HepG2 (cell line): ENCODE data around the gene GNMT. TPM values are rescaled to one million over a fixed set of nuclear protein-coding genes. Genes with fewer than 3 reads are reported as not detected.

ENCODE experiments used
- ATAC-seq: fragments of 200-7000 bp; cut with Tn5 transposase; 3 replicates; pipeline ENCODE4 v1.9.1; 2020; ENCODE audit warnings: mild to moderate bottlenecking, moderate library complexity
- BruUV-seq: library from RNA; stranded (reverse); fragments of 400-500 nt; replicated peaks from 2 replicates; lab custom pipeline; 2021; lab: Mats Ljungman, UMichigan
- CTCF ChIA-PET: fragments of 300-600 bp; formaldehyde crosslinking; extraction: SDS; loops from one replicate; lab custom pipeline; 2021; ENCODE audit warnings: low total read pairs, inconsistent platforms, low intra/inter-chr PET ratio; lab: Yijun Ruan, JAX
- POLR2A ChIA-PET: fragments of 350-600 bp; sonication (Branson Sonifier 250); formaldehyde crosslinking; loops from one replicate; lab custom pipeline; 2020; ENCODE audit warnings: antibody characterized with exemption, inconsistent platforms; lab: Yijun Ruan, JAX
- DNase-seq: peaks from one replicate; pipeline ENCODE4 v3.0.0-alpha.2; 2015; ENCODE audit warnings: low spot score
- FAIRE-seq: peaks from 3 replicates; lab custom pipeline; 2011; peaks lifted over from hg19 to GRCh38; lab: Jason Lieb, UNC
- H2AFZ ChIP-seq: one replicate; pipeline ENCODE4 v1.6.1; 2011; ENCODE audit warnings: low read length, inconsistent platforms
- H3K27ac ChIP-seq: fragments of 300-600 bp; 3 replicates; pipeline ENCODE4 v1.8.0; 2011; ENCODE audit warnings: mixed run types, mild to moderate bottlenecking, mixed read lengths, low read length, inconsistent platforms; ENCODE audit not compliant: insufficient read depth; ENCODE audit errors: extremely low read length
- H3K27me3 ChIP-seq, 2 experiments: fragments of 200-600 bp in 1 of 2; 2 replicates in 1 of 2; 3 replicates in 1 of 2; pipeline versions ENCODE4 v1.6.0 to v1.8.0; 2011; ENCODE audit warnings: low read length in 2 of 2, mild to moderate bottlenecking in 2 of 2, moderate library complexity in 2 of 2, inconsistent platforms in 1 of 2; ENCODE audit not compliant: insufficient read depth in 2 of 2, control insufficient read depth in 1 of 2
- H3K36me3 ChIP-seq, 2 experiments: fragments of 200-600 bp in 1 of 2; replicated peaks in 1 of 2; 2 replicates in 1 of 2; 3 replicates in 1 of 2; pipeline versions ENCODE4 v1.5.1 to v1.8.0; 2011; ENCODE audit warnings: low read length in 2 of 2, inconsistent platforms in 1 of 2; ENCODE audit not compliant: insufficient read depth in 2 of 2, control insufficient read depth in 1 of 2
- H3K4me1 ChIP-seq: 2 replicates; pipeline ENCODE4 v1.5.1; 2012; ENCODE audit warnings: low read length, inconsistent platforms; ENCODE audit not compliant: insufficient read depth
- H3K4me2 ChIP-seq: 2 replicates; pipeline ENCODE4 v1.6.0; 2011; ENCODE audit warnings: low read depth, low read length, inconsistent platforms
- H3K4me3 ChIP-seq, 3 experiments: fragments of 200-600 bp in 1 of 3; sonication (generic), shearing (Covaris generic) in 1 of 3; replicated peaks in 1 of 3; 2 replicates each; pipeline ENCODE4 v1.5.1; 2011 to 2016; ENCODE audit warnings: low read length in 3 of 3, inconsistent platforms in 2 of 3, low read depth in 2 of 3, mild to moderate bottlenecking in 2 of 3, control low read depth in 1 of 3, mixed read lengths in 1 of 3; ENCODE audit not compliant: insufficient read depth in 1 of 3
- H3K79me2 ChIP-seq: one replicate; pipeline ENCODE4 v1.6.1; 2011; ENCODE audit warnings: low read length, inconsistent platforms; ENCODE audit not compliant: insufficient read depth
- H3K9ac ChIP-seq: 2 replicates; pipeline ENCODE4 v1.6.0; 2011; ENCODE audit warnings: mild to moderate bottlenecking, low read depth, low read length, inconsistent platforms; ENCODE audit not compliant: insufficient read depth
- H3K9me3 ChIP-seq: 2 replicates; pipeline ENCODE4 v1.5.1; 2012; ENCODE audit warnings: mild to moderate bottlenecking, low read length
- H4K20me1 ChIP-seq: 2 replicates; pipeline ENCODE4 v1.6.0; 2011; ENCODE audit warnings: inconsistent platforms, mild to moderate bottlenecking, low read length, moderate library complexity; ENCODE audit not compliant: insufficient read depth
- BHLHE40 ChIP-seq: IDR thresholded peaks from 2 replicates; pipeline ENCODE4 v1.6.1; 2011; ENCODE audit warnings: low read length, improper control_type of control experiment
- BRCA1 ChIP-seq: sonication (generic); formaldehyde crosslinking; IDR thresholded peaks from 2 replicates; pipeline ENCODE4 v1.4.0; 2020; ENCODE audit warnings: missing genetic modification reagents
- CEBPB ChIP-seq: IDR thresholded peaks from 2 replicates; pipeline ENCODE4 v1.6.1; 2011; ENCODE audit warnings: low read depth, low read length, improper control_type of control experiment, borderline replicate concordance
- HES4 ChIP-seq: sonication (generic); formaldehyde crosslinking; IDR thresholded peaks from 2 replicates; pipeline ENCODE4 v1.9.0; 2021; ENCODE audit warnings: mild to moderate bottlenecking, missing genetic modification reagents, borderline replicate concordance
- MED8 ChIP-seq: sonication (generic); formaldehyde crosslinking; IDR thresholded peaks from 2 replicates; pipeline ENCODE4 v1.8.1; 2023; ENCODE audit warnings: mild to moderate bottlenecking, missing genetic modification reagents; ENCODE audit not compliant: insufficient replicate concordance
- NCOA5 ChIP-seq: sonication (generic); formaldehyde crosslinking; IDR thresholded peaks from 2 replicates; pipeline ENCODE4 v1.4.0; 2020; ENCODE audit warnings: missing genetic modification reagents
- RARA ChIP-seq: IDR thresholded peaks from 2 replicates; pipeline ENCODE4 v1.6.1; 2016; ENCODE audit warnings: missing genetic modification reagents, missing compliant biosample characterization
- SP2 ChIP-seq: sonication (generic); formaldehyde crosslinking; IDR thresholded peaks from 2 replicates; pipeline ENCODE4 v1.5.1; 2020; ENCODE audit warnings: mild to moderate bottlenecking, missing genetic modification reagents
- SRF ChIP-seq: IDR thresholded peaks from 2 replicates; pipeline ENCODE4 v1.6.1; 2011; ENCODE audit warnings: mild to moderate bottlenecking, low read depth, low read length, moderate library complexity
- ZEB1 ChIP-seq: IDR thresholded peaks from 2 replicates; pipeline ENCODE4 v1.6.1; 2012; ENCODE audit warnings: mild to moderate bottlenecking, low read depth, inconsistent platforms; ENCODE audit not compliant: insufficient replicate concordance
- ZNF235 ChIP-seq: sonication (generic); formaldehyde crosslinking; IDR thresholded peaks from 2 replicates; pipeline ENCODE4 v1.8.1; 2023; ENCODE audit warnings: mild to moderate bottlenecking, missing genetic modification reagents, borderline replicate concordance
- ZNF557 ChIP-seq: sonication (generic); formaldehyde crosslinking; IDR thresholded peaks from 2 replicates; pipeline ENCODE4 v1.4.0; 2020; ENCODE audit warnings: missing genetic modification reagents
- ZNF629 ChIP-seq: sonication (generic); formaldehyde crosslinking; conservative IDR thresholded peaks from 2 replicates; pipeline ENCODE4 v1.5.0; 2020; ENCODE audit warnings: missing genetic modification reagents
- ZNF776 ChIP-seq: sonication (generic); formaldehyde crosslinking; IDR thresholded peaks from 2 replicates; pipeline ENCODE4 v1.4.0; 2020; ENCODE audit warnings: mild to moderate bottlenecking, missing genetic modification reagents
- WGBS: methylation state at CpG from one replicate; pipeline ENCODE4 v1.1.6; 2017; ENCODE audit warnings: low lambda C conversion rate; 5-methylcytosine and 5-hydroxymethylcytosine counted together
- in situ Hi-C: cut with HindIII; loops from 2 replicates; pipeline ENCODE4 v1.10.0; 2017; ENCODE audit warnings: low pct_unique_long_range_greater_than_20kb; ENCODE audit not compliant: extremely low pct_ligation_motif_present
- intact Hi-C: fragments of 100-400 bp; cut with micrococcal nuclease; formaldehyde crosslinking; loops from one replicate; pipeline ENCODE4 v1.10.0; 2022; ENCODE audit not compliant: unreplicated experiment
- polyA plus RNA-seq, 8 experiments: library from polyadenylated mRNA; depleted of rRNA in 3 of 8; stranded (reverse) in 7 of 8; unstranded in 1 of 8; fragments of >200 nt; fragmentation: Illumina TruSeq in 4 of 8; extraction: Trizol in 4 of 8; gene quantifications; 2 replicates each; pipeline versions ENCODE4 v1.2.1 to v1.2.3, GENCODE V29; 2011 to 2016; ENCODE audit warnings: low read depth in 4 of 8, missing spikeins in 1 of 8, mixed read lengths in 1 of 8; ENCODE audit not compliant: insufficient read depth in 1 of 8
- total RNA-seq, 5 experiments: library from RNA; depleted of rRNA; stranded (reverse); fragments of >200 nt; fragmentation: Illumina TruSeq; extraction: Trizol; gene quantifications; 2 replicates each; pipeline ENCODE4 v1.2.3, GENCODE V29; 2016; ENCODE audit warnings: low read depth in 1 of 5
- TF ChIP-seq, protein P1 (sequence below): sonication (generic); formaldehyde crosslinking; IDR thresholded peaks from 2 replicates; pipeline ENCODE4 v1.4.0; 2020; ENCODE audit warnings: missing genetic modification reagents

Gene GNMT
- total and polyA plus RNA-seq, 2 of the 13 experiments (the other 11 are each of a cell fraction or from before 2014, with no cell fraction given), result 2.8 to 7.0 TPM

DNA sequence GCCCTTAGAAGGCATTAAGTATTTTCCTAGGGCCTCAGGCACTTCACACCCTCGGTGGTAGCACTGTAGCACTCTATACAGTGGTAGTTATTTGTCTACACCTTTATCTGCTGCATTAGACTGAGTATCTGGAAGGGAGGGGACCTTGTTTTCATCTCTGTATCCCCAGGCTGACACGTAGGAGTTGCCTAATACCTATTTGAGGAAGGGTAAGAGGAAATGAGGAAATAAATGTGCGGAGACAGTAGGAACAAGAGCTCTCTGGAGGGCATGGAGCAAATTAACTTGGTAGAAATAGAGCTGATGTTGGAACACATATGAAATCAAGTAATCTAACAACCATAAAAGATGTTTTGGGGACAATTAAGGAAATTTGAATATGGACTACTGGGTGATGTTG is 27.3 kb upstream of the GNMT start (continued):
- TF ChIP-seq, protein P1, sequence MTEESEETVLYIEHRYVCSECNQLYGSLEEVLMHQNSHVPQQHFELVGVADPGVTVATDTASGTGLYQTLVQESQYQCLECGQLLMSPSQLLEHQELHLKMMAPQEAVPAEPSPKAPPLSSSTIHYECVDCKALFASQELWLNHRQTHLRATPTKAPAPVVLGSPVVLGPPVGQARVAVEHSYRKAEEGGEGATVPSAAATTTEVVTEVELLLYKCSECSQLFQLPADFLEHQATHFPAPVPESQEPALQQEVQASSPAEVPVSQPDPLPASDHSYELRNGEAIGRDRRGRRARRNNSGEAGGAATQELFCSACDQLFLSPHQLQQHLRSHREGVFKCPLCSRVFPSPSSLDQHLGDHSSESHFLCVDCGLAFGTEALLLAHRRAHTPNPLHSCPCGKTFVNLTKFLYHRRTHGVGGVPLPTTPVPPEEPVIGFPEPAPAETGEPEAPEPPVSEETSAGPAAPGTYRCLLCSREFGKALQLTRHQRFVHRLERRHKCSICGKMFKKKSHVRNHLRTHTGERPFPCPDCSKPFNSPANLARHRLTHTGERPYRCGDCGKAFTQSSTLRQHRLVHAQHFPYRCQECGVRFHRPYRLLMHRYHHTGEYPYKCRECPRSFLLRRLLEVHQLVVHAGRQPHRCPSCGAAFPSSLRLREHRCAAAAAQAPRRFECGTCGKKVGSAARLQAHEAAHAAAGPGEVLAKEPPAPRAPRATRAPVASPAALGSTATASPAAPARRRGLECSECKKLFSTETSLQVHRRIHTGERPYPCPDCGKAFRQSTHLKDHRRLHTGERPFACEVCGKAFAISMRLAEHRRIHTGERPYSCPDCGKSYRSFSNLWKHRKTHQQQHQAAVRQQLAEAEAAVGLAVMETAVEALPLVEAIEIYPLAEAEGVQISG (CRISPR knock-in tag), result no peak
- TF ChIP-seq CEBPB, result peak; percentile 24; the same call in 1 of the 2 replicates
- TF ChIP-seq, all 625 proteins: peak for 3

GRCh38 chr6:42935322-42935721 is 25.2 kb upstream of the GNMT start:
- no peak overlapping the region for H3K9ac ChIP-seq
- TF ChIP-seq ZNF557 (CRISPR knock-in tag) (no peak), SP2 (CRISPR knock-in tag) (no peak), SRF (no peak), ZNF776 (CRISPR knock-in tag) (no peak), ZEB1 (no peak), MED8 (CRISPR knock-in tag) (no peak), BHLHE40 (no peak), RARA (CRISPR knock-in tag) (no peak), BRCA1 (CRISPR knock-in tag) (no peak), ZNF629 (no peak), HES4 (no peak), ZNF235 (no peak), NCOA5 (CRISPR knock-in tag) (no peak)
- no peak overlapping the region for H3K4me3 ChIP-seq
- H2AFZ ChIP-seq, result no peak overlapping the region
- H3K9me3 ChIP-seq, result no peaks in the 10 kb centered on the region
- H3K4me1 ChIP-seq, result peaks cover 66% of the 10 kb centered on the region
- H3K4me2 ChIP-seq, result no peak overlapping the region
- H3K79me2 ChIP-seq, result peaks cover 34% of the 10 kb centered on the region
- no peak overlapping the region for H3K27ac ChIP-seq
- BruUV-seq, result no TSS peak
- 98% methylated on average over 7 of the region's 7 CpGs for WGBS
- FAIRE-seq, result no peak
- in situ Hi-C loops, result no loop called here
- peaks cover 15 to 41% of the 10 kb centered on the region in 2 experiments for H3K36me3 ChIP-seq
- CTCF ChIA-PET, result no interaction called here
- intact Hi-C loops, result loop anchor here (5.0 kb wide), 1 partner anchor 33 kb away; no protein-coding TSS in a partner anchor
- POLR2A ChIA-PET, result no interaction called here
- DNase-seq, result no peak
- no peaks in the 10 kb centered on the region for H4K20me1 ChIP-seq
- no peaks in the 10 kb centered on the region; a peak in 1 of 5 replicates for H3K27me3 ChIP-seq
- ATAC-seq, result no peak
